ENCODE measurements around the gene MRRF. TPM values are rescaled to one million over a fixed set of nuclear protein-coding genes. Genes with fewer than 3 reads are reported as not detected.
A peak's percentile ranks its signal among the peaks of the same experiment; 100 is the strongest.

Gene MRRF
- total RNA-seq, 1 experiment from 2014 or later: 42.3 TPM

GRCh38 chr9:122219856-122220672 lies 44.6 kb upstream of the MRRF start (continued):
- no peak for TF ChIP-seq ZNF532 (CRISPR knock-in tag; IDR thresholded peaks at IDR 0.05; ENCODE audit: borderline replicate concordance)
- TF ChIP-seq NR1H2 (CRISPR knock-in tag; IDR thresholded peaks at IDR 0.05): no peak
- no peak for TF ChIP-seq EMX1 (CRISPR knock-in tag; IDR thresholded peaks at IDR 0.05)
- no peak for TF ChIP-seq MAX (CRISPR knock-in tag; IDR thresholded peaks at IDR 0.05)
- TF ChIP-seq JUN (CRISPR knock-in tag; IDR thresholded peaks at IDR 0.05): no peak
- TF ChIP-seq RORB (CRISPR knock-in tag; IDR thresholded peaks at IDR 0.05): no peak

GRCh38 chr9:122220673-122221182 lies 44.0 kb upstream of the MRRF start:
- Mint-ChIP-seq H3K4me3 (peak overlapping the region; percentile 64), H3K27ac (no peak overlapping the region), H3K4me1 (peaks cover 56% of the 10 kb centered on the region), H3K9me3 (no peaks in the 10 kb centered on the region), H3K27me3 (ENCODE audit: low read depth) (peaks cover 100% of the 10 kb centered on the region), H3K36me3 (peaks cover 7% of the 10 kb centered on the region; the same call in 1 of the 2 replicates)
- DNase-seq (ENCODE audit: low spot score) (no peak), ATAC-seq (no peak)
- no peak for TF ChIP-seq CBFB (CRISPR knock-in tag; IDR thresholded peaks at IDR 0.05; ENCODE audit: low read depth)
- ChIA-PET CTCF (interaction anchor here (1.0 to 3.0 kb wide), 9 partner anchors 44 to 136 kb away, joined by 3 to 15 read pairs (median 4); partner anchors contain the start of genes MRRF and RBM18), POLR2A (no interaction called here)

- H3K4me1 Mint-ChIP-seq: peaks cover 60% of the 10 kb centered on the region
- TF ChIP-seq ZNF512 (CRISPR knock-in tag; IDR thresholded peaks at IDR 0.05; ENCODE audit: borderline replicate concordance) (no peak), ZNF425 (CRISPR knock-in tag; conservative IDR thresholded peaks at IDR 0.05) (no peak), AFF4 (CRISPR knock-in tag; IDR thresholded peaks at IDR 0.05; ENCODE audit: borderline replicate concordance) (no peak), ELF4 (CRISPR knock-in tag; IDR thresholded peaks at IDR 0.05; ENCODE audit: low read depth) (no peak), MAX (CRISPR knock-in tag; IDR thresholded peaks at IDR 0.05) (0 out of 2 replicates have a peak, but pooled peaks have one; percentile 23), CREM (CRISPR knock-in tag; IDR thresholded peaks at IDR 0.05) (no peak), FOXP4 (CRISPR knock-in tag; IDR thresholded peaks at IDR 0.05) (no peak), CBFB (CRISPR knock-in tag; IDR thresholded peaks at IDR 0.05; ENCODE audit: low read depth) (0 out of 2 replicates have a peak, but pooled peaks have one; percentile 28), MYBL2 (CRISPR knock-in tag; IDR thresholded peaks at IDR 0.05) (no peak)
These were observed 43.4 kb upstream of the MRRF start for GRCh38 chr9:122221183-122221811.

More at GRCh38 chr9:122221183-122221811, 43.4 kb upstream of the MRRF start:
- Mint-ChIP-seq H3K4me3 (peak overlapping the region; percentile 64), H3K27me3 (ENCODE audit: low read depth) (peaks cover 100% of the 10 kb centered on the region), H3K27ac (no peak overlapping the region), H3K36me3 (peaks cover 9% of the 10 kb centered on the region), H3K9me3 (no peaks in the 10 kb centered on the region)
- ChIA-PET CTCF (interaction anchor here (0.5 to 3.0 kb wide), 10 partner anchors 44 to 705 kb away, joined by 3 to 15 read pairs (median 4); partner anchors contain the start of genes MRRF and RBM18), POLR2A (no interaction called here)
- ATAC-seq (peak; percentile 11), DNase-seq (ENCODE audit: low spot score) (peak; percentile 64)
